Cardiac septum (tissue), 1 donor: ENCODE results near the gene CAPZB. TPM values are rescaled to one million over a fixed set of nuclear protein-coding genes. Genes with fewer than 3 reads are reported as not detected.

Experiments used
- DNase-seq: peaks from one replicate; pipeline ENCODE4 v3.0.0-alpha.2; 2020; ENCODE audit warnings: low spot score
- intact Hi-C: fragments of 100-400 bp; cut with DNase I; formaldehyde crosslinking; loops from one replicate; pipeline ENCODE4 v1.14.0; 2022
- total RNA-seq: library from RNA; stranded (reverse); fragmentation: NEBNext Ultra II Directional; extraction: Animal tissue kit (Norgen Biotek cat#: 25700); gene quantifications from one replicate; pipeline ENCODE4 v1.2.1, GENCODE V29; 2021
- donor health status: DM: no; HTN: no; CAD: no.

Gene CAPZB
- total RNA-seq, 1 donor from 2014 or later: 213 TPM

GRCh38 chr1:19419691-19420090 is 65.6 kb downstream of the CAPZB start:
- intact Hi-C loops: no loop called here

GRCh38 chr1:19418503-19418971 is 66.8 kb downstream of the CAPZB start:
- no peak for DNase-seq
- intact Hi-C loops: no loop called here

More at GRCh38 chr1:19419691-19420090, 65.6 kb downstream of the CAPZB start:
- DNase-seq: no peak

- intact Hi-C loops: no loop called here
- no peak for DNase-seq
Observed at GRCh38 chr1:19416921-19417470, 68.3 kb downstream of the CAPZB start.

GRCh38 chr1:19416145-19416544 is 69.2 kb downstream of the CAPZB start:
- intact Hi-C loops: no loop called here
- no peak for DNase-seq

GRCh38 chr1:19414515-19415121 is 70.7 kb downstream of the CAPZB start:
- intact Hi-C loops: no loop called here
- no peak for DNase-seq

- no peak for DNase-seq
- intact Hi-C loops: no loop called here
Observed at GRCh38 chr1:19413999-19414398, 71.3 kb downstream of the CAPZB start.

GRCh38 chr1:19412654-19413053 is 72.7 kb downstream of the CAPZB start:
- intact Hi-C loops: no loop called here
- no peak for DNase-seq

GRCh38 chr1:19411612-19412011 is 73.7 kb downstream of the CAPZB start:
- no peak for DNase-seq
- intact Hi-C loops: no loop called here

- intact Hi-C loops: no loop called here
- no peak for DNase-seq
Observed at GRCh38 chr1:19410393-19410792, 74.9 kb downstream of the CAPZB start.

- no peak for DNase-seq
- intact Hi-C loops: no loop called here
Observed at GRCh38 chr1:19409477-19410341, 75.6 kb downstream of the CAPZB start.

GRCh38 chr1:19407494-19408096 is 77.7 kb downstream of the CAPZB start:
- DNase-seq: no peak
- intact Hi-C loops: no loop called here

GRCh38 chr1:19406680-19407079 is 78.7 kb downstream of the CAPZB start:
- intact Hi-C loops: no loop called here
- no peak for DNase-seq

GRCh38 chr1:19405761-19406487 is 79.4 kb downstream of the CAPZB start:
- DNase-seq: no peak
- intact Hi-C loops: no loop called here

GRCh38 chr1:19405195-19405760 is 80.1 kb downstream of the CAPZB start:
- intact Hi-C loops: no loop called here
- no peak for DNase-seq

- intact Hi-C loops: loop anchor here (5.0 kb wide), 1 partner anchor 33 kb away; no protein-coding TSS in a partner anchor
- DNase-seq: no peak
Observed at GRCh38 chr1:19404748-19405147, 80.6 kb downstream of the CAPZB start.

- intact Hi-C loops: loop anchor here (5.0 kb wide), 1 partner anchor 34 kb away; no protein-coding TSS in a partner anchor
- no peak for DNase-seq
Observed at GRCh38 chr1:19403256-19403655, 82.1 kb downstream of the CAPZB start.

- intact Hi-C loops: loop anchor here (5.0 kb wide), 1 partner anchor 35 kb away; no protein-coding TSS in a partner anchor
- DNase-seq: no peak
Observed at GRCh38 chr1:19402031-19402813, 83.1 kb downstream of the CAPZB start.

- no peak for DNase-seq
- intact Hi-C loops: loop anchor here (5.0 kb wide), 1 partner anchor 36 kb away; no protein-coding TSS in a partner anchor
Observed at GRCh38 chr1:19401535-19401889, 83.8 kb downstream of the CAPZB start.
